Osteocyte (in vitro differentiated cells): ENCODE results near the gene LYZL1. TPM values are rescaled to one million over a fixed set of nuclear protein-coding genes. Genes with fewer than 3 reads are reported as not detected.

Experiments
- DNase-seq: peaks from one replicate; pipeline ENCODE4 v3.0.0; 2021; ENCODE audit warnings: mixed read lengths; ENCODE audit not compliant: unreplicated experiment; ENCODE audit errors: extremely low spot score
- H3K27ac Mint-ChIP-seq: one replicate; pipeline ENCODE4 v1.8.0; 2021; ENCODE audit warnings: mild to moderate bottlenecking, mixed read lengths; ENCODE audit not compliant: unreplicated experiment
- H3K27me3 Mint-ChIP-seq: one replicate; pipeline ENCODE4 v1.8.0; 2021; ENCODE audit warnings: mixed read lengths; ENCODE audit not compliant: unreplicated experiment
- H3K36me3 Mint-ChIP-seq: one replicate; pipeline ENCODE4 v1.8.0; 2021; ENCODE audit warnings: mixed read lengths; ENCODE audit not compliant: unreplicated experiment
- H3K4me1 Mint-ChIP-seq: one replicate; pipeline ENCODE4 v1.8.0; 2021; ENCODE audit warnings: mixed read lengths; ENCODE audit not compliant: unreplicated experiment
- H3K4me3 Mint-ChIP-seq: one replicate; pipeline ENCODE4 v1.8.0; 2021; ENCODE audit warnings: mild to moderate bottlenecking, moderate library complexity, mixed read lengths; ENCODE audit not compliant: unreplicated experiment
- H3K9me3 Mint-ChIP-seq: one replicate; pipeline ENCODE4 v1.8.0; 2021; ENCODE audit warnings: mixed read lengths; ENCODE audit not compliant: unreplicated experiment
- total RNA-seq: library from RNA; stranded (reverse); gene quantifications from 2 replicates; pipeline ENCODE4 v1.2.1, GENCODE V29; 2021
- TF ChIP-seq, protein P1 (sequence below): fragments of 200-600 bp; sonication (generic); IDR thresholded peaks from 2 replicates; pipeline ENCODE4 v1.5.0; 2021; ENCODE audit warnings: antibody characterized with exemption, mild to moderate bottlenecking, moderate library complexity

Gene LYZL1
- total RNA-seq, 1 donor from 2014 or later: not detected

GRCh38 chr10:29269486-29269885 is 19.4 kb upstream of the LYZL1 start:
- H3K27ac Mint-ChIP-seq: no peak overlapping the region
- TF ChIP-seq, protein P1, sequence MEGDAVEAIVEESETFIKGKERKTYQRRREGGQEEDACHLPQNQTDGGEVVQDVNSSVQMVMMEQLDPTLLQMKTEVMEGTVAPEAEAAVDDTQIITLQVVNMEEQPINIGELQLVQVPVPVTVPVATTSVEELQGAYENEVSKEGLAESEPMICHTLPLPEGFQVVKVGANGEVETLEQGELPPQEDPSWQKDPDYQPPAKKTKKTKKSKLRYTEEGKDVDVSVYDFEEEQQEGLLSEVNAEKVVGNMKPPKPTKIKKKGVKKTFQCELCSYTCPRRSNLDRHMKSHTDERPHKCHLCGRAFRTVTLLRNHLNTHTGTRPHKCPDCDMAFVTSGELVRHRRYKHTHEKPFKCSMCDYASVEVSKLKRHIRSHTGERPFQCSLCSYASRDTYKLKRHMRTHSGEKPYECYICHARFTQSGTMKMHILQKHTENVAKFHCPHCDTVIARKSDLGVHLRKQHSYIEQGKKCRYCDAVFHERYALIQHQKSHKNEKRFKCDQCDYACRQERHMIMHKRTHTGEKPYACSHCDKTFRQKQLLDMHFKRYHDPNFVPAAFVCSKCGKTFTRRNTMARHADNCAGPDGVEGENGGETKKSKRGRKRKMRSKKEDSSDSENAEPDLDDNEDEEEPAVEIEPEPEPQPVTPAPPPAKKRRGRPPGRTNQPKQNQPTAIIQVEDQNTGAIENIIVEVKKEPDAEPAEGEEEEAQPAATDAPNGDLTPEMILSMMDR: no peak
- H3K9me3 Mint-ChIP-seq: no peaks in the 10 kb centered on the region
- no peaks in the 10 kb centered on the region for H3K36me3 Mint-ChIP-seq
- peaks cover 9% of the 10 kb centered on the region for H3K4me1 Mint-ChIP-seq
- DNase-seq: peak; percentile 2
- peaks cover 8% of the 10 kb centered on the region for H3K27me3 Mint-ChIP-seq
- H3K4me3 Mint-ChIP-seq: no peak overlapping the region

DNA sequence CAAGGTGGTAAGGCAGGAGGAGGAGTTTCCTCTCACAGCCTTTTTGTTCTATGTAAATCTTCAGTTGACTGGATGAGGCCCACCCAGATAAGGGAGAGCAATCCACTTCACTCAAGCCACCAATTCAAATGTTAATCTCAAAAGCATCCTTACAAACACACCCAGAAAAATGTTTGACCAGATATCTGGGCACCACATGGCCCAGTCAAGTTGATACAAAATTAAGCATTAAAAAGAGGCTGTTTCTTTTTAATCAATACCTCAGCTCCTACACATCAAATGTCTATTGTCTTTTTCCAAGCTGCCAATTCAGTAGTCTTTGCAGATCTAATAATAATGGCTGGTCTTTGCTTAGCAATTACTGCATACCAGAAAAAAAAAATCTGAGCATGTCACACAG is 18.0 kb upstream of the LYZL1 start:
- peak; percentile 1 for DNase-seq
- TF ChIP-seq, protein P1: no peak
- Mint-ChIP-seq H3K27ac (no peak overlapping the region), H3K4me1 (peaks cover 9% of the 10 kb centered on the region), H3K9me3 (no peaks in the 10 kb centered on the region), H3K36me3 (no peaks in the 10 kb centered on the region), H3K4me3 (no peak overlapping the region), H3K27me3 (peaks cover 8% of the 10 kb centered on the region)

DNA sequence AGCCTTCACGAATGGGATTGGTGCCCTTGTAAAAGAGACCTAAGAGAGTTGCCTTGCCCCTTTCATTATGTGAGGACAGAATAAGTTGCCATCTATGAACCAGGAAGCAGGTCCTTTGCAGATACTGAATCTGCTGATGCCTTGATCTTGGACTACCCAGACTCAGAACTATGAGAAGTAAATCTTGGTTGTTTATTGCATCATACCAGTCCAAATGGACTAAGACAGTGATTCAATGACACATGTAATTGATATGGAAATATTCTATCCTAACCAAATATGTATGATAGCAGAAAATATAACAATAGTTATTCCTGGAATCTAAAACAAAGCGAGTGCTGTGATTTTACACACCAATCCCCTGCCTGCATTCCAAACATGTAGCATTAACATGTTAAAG is 17.0 kb upstream of the LYZL1 start:
- H3K27ac Mint-ChIP-seq: no peak overlapping the region
- no peaks in the 10 kb centered on the region for H3K9me3 Mint-ChIP-seq
- H3K4me3 Mint-ChIP-seq: no peak overlapping the region
- peaks cover under 1% of the 10 kb centered on the region for H3K4me1 Mint-ChIP-seq
- H3K36me3 Mint-ChIP-seq: no peaks in the 10 kb centered on the region
- H3K27me3 Mint-ChIP-seq: peaks cover 8% of the 10 kb centered on the region
- no peak for DNase-seq
- TF ChIP-seq, protein P1: no peak

GRCh38 chr10:29273478-29273877 is 15.4 kb upstream of the LYZL1 start:
- TF ChIP-seq, protein P1: no peak
- DNase-seq: peak; percentile 19
- no peak overlapping the region for H3K4me3 Mint-ChIP-seq
- H3K9me3 Mint-ChIP-seq: no peaks in the 10 kb centered on the region
- peaks cover 5% of the 10 kb centered on the region for H3K4me1 Mint-ChIP-seq
- H3K27ac Mint-ChIP-seq: no peak overlapping the region
- no peaks in the 10 kb centered on the region for H3K36me3 Mint-ChIP-seq
- peaks cover 8% of the 10 kb centered on the region for H3K27me3 Mint-ChIP-seq

- Mint-ChIP-seq H3K27me3 (peaks cover 12% of the 10 kb centered on the region), H3K4me1 (peaks cover 5% of the 10 kb centered on the region), H3K27ac (no peak overlapping the region), H3K36me3 (no peaks in the 10 kb centered on the region), H3K4me3 (no peak overlapping the region), H3K9me3 (no peaks in the 10 kb centered on the region)
- TF ChIP-seq, protein P1: no peak
- DNase-seq: no peak
Observed at GRCh38 chr10:29276251-29276850, 12.5 kb upstream of the LYZL1 start.
